ENCODE results near the gene ADGRE3. TPM values are rescaled to one million over a fixed set of nuclear protein-coding genes. Genes with fewer than 3 reads are reported as not detected.

The ADGRE3 gene
- total RNA-seq, 4 donors from 2014 or later: not detected

DNA sequence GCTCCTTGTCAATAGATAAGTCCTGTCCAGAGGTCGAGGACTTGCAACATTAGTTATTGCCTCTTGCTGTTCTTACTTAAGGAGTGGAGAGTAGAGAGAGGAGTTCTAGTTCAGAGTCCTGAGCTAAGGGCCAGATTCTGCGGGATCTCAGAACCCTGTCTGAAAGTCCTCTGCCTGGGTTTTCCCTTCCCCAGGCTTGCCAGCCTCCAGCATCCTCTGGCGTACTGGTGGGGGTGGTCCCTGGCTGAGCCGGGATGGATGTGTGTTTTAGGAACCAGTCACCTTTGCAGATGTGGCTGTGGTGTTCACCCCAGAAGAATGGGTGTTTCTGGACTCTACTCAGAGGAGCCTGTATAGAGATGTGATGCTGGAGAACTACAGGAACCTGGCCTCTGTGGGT, 41.2 kb upstream of the ADGRE3 start:
- Histone ChIP-seq H3K36me3 (peaks cover 6 to 74% (median 42%) of the 10 kb centered on the region in 4 donors), H3K27me3 (no peaks in the 10 kb centered on the region), H3K9me3 (peaks cover 49 to 51% of the 10 kb centered on the region in 2 donors), H3K4me1 (no peaks in the 10 kb centered on the region), H3K4me3 (no peak overlapping the region), H3K27ac (no peak overlapping the region)
- WGBS, 2 donors (ENCODE audit: low coverage in 1 of 2): 96 to 100% methylated on average over 1 to 4 of the region's 4 CpGs
- in situ Hi-C loops (cut with MboI; ENCODE audit: low pct_ligation_motif_present in 1 of 4, low pct_unique_long_range_greater_than_20kb in 1 of 4, low sequenced_read_pairs in 3 of 4): no loop called here
- intact Hi-C loops (cut with DNase I; ENCODE audit: low total_unique reads): no loop called here
- TF ChIP-seq, protein P1, sequence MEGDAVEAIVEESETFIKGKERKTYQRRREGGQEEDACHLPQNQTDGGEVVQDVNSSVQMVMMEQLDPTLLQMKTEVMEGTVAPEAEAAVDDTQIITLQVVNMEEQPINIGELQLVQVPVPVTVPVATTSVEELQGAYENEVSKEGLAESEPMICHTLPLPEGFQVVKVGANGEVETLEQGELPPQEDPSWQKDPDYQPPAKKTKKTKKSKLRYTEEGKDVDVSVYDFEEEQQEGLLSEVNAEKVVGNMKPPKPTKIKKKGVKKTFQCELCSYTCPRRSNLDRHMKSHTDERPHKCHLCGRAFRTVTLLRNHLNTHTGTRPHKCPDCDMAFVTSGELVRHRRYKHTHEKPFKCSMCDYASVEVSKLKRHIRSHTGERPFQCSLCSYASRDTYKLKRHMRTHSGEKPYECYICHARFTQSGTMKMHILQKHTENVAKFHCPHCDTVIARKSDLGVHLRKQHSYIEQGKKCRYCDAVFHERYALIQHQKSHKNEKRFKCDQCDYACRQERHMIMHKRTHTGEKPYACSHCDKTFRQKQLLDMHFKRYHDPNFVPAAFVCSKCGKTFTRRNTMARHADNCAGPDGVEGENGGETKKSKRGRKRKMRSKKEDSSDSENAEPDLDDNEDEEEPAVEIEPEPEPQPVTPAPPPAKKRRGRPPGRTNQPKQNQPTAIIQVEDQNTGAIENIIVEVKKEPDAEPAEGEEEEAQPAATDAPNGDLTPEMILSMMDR (IDR thresholded peaks at IDR 0.05): no peak
- no peak for TF ChIP-seq POLR2AphosphoS5 (IDR thresholded peaks at IDR 0.05)
- TF ChIP-seq EP300 (IDR thresholded peaks at IDR 0.05; ENCODE audit: low read depth): no peak
- TF ChIP-seq POLR2A (IDR thresholded peaks at IDR 0.05): no peak
- DNase-seq: no peak

GRCh38 chr19:14704450-14704849, 29.8 kb upstream of the ADGRE3 start:
- intact Hi-C loops (cut with DNase I; ENCODE audit: low total_unique reads) (no loop called here), in situ Hi-C loops (cut with MboI; ENCODE audit: low pct_ligation_motif_present in 1 of 4, low pct_unique_long_range_greater_than_20kb in 1 of 4, low sequenced_read_pairs in 3 of 4) (no loop called here)
- peaks cover 0 to 77% (median 30%) of the 10 kb centered on the region in 4 donors for H3K36me3 ChIP-seq
- H3K27me3 ChIP-seq: no peaks in the 10 kb centered on the region
- no peak for DNase-seq
- WGBS, 2 donors (ENCODE audit: low coverage in 1 of 2): 91 to 100% methylated on average over 2 to 6 of the region's 6 CpGs
- H3K4me3 ChIP-seq: no peak overlapping the region
- TF ChIP-seq POLR2AphosphoS5 (IDR thresholded peaks at IDR 0.05) (no peak), POLR2A (IDR thresholded peaks at IDR 0.05) (no peak)
- TF ChIP-seq, protein P1 (IDR thresholded peaks at IDR 0.05): no peak
- H3K9me3 ChIP-seq: no peaks in the 10 kb centered on the region
- H3K27ac ChIP-seq: no peak overlapping the region
- no peaks in the 10 kb centered on the region for H3K4me1 ChIP-seq

GRCh38 chr19:14703833-14704232, 29.2 kb upstream of the ADGRE3 start:
- peaks cover 0 to 77% (median 30%) of the 10 kb centered on the region in 4 donors for H3K36me3 ChIP-seq
- H3K27ac ChIP-seq: no peak overlapping the region
- WGBS, 2 donors (ENCODE audit: low coverage in 1 of 2): 81 to 92% methylated on average over 5 to 6 of the region's 6 CpGs
- intact Hi-C loops (cut with DNase I; ENCODE audit: low total_unique reads): no loop called here
- TF ChIP-seq, protein P1 (IDR thresholded peaks at IDR 0.05): no peak
- TF ChIP-seq EP300 (IDR thresholded peaks at IDR 0.05; ENCODE audit: low read depth) (no peak), POLR2AphosphoS5 (IDR thresholded peaks at IDR 0.05) (no peak), POLR2A (IDR thresholded peaks at IDR 0.05) (no peak)
- no peaks in the 10 kb centered on the region for H3K4me1 ChIP-seq
- H3K9me3 ChIP-seq: no peaks in the 10 kb centered on the region
- in situ Hi-C loops (cut with MboI; ENCODE audit: low pct_ligation_motif_present in 1 of 4, low pct_unique_long_range_greater_than_20kb in 1 of 4, low sequenced_read_pairs in 3 of 4): no loop called here
- H3K27me3 ChIP-seq: no peaks in the 10 kb centered on the region
- H3K4me3 ChIP-seq: no peak overlapping the region
- no peak for DNase-seq

GRCh38 chr19:14700711-14701375, 26.2 kb upstream of the ADGRE3 start:
- no peak overlapping the region for H3K4me3 ChIP-seq
- no peaks in the 10 kb centered on the region for H3K4me1 ChIP-seq
- intact Hi-C loops (cut with DNase I; ENCODE audit: low total_unique reads) (no loop called here), in situ Hi-C loops (cut with MboI; ENCODE audit: low pct_ligation_motif_present in 1 of 4, low pct_unique_long_range_greater_than_20kb in 1 of 4, low sequenced_read_pairs in 3 of 4) (no loop called here)
- TF ChIP-seq, protein P1 (IDR thresholded peaks at IDR 0.05): no peak
- TF ChIP-seq POLR2AphosphoS5 (IDR thresholded peaks at IDR 0.05) (no peak), EP300 (IDR thresholded peaks at IDR 0.05; ENCODE audit: low read depth) (no peak), POLR2A (IDR thresholded peaks at IDR 0.05) (no peak)
- H3K9me3 ChIP-seq: no peaks in the 10 kb centered on the region
- DNase-seq: no peak
- no peak overlapping the region for H3K27ac ChIP-seq
- H3K36me3 ChIP-seq: peaks cover 0 to 69% (median 22%) of the 10 kb centered on the region in 4 donors
- 94 to 100% methylated on average over 1 to 9 of the region's 9 CpGs for WGBS, 2 donors (ENCODE audit: low coverage in 1 of 2)
- H3K27me3 ChIP-seq: no peaks in the 10 kb centered on the region

All from transverse colon (tissue), 4 donors.